ENCODE results near the gene RRM2.
"Not testable (repeated sequence)": the region's sequence is repeated elsewhere in the genome, so short reads cannot be mapped to it uniquely, and the experiment has no call there.

RRM2 gene

DNA sequence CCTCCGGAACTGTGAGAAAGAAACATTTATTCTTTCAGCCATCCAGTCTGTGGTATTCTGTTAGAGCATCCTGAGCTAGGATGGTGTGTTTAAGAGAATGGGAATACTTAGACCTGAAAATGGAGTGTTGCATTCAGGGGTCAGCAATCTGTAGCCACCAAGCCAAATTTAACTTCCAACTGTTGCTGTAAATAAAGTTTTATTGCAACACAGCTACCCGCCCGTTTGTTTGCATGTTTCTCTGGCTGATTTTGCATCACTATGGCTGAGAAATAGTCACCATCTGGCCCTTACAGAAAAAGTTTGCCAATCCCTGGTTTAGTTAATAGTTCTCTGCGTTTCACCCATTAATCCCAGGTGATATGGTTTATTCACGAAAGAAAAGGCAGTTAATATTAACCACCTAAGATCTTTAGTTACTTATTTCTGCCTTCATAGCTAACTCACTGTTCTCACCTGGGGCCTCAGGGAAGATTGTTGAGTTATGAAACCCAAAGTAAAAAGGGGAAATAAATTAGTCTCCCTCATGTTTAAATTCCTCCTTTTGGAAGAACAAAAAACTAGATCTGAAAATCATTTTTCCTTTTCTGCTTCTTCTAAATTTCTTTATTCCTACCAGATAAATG lies 32.9 kb upstream of the RRM2 start:
- no peak overlapping the region for H3K4me2 ChIP-seq (ENCODE audit: insufficient read depth, low read length)
- H3K27ac ChIP-seq (ENCODE audit: low read length), result no peak overlapping the region
- TF ChIP-seq, protein P1, sequence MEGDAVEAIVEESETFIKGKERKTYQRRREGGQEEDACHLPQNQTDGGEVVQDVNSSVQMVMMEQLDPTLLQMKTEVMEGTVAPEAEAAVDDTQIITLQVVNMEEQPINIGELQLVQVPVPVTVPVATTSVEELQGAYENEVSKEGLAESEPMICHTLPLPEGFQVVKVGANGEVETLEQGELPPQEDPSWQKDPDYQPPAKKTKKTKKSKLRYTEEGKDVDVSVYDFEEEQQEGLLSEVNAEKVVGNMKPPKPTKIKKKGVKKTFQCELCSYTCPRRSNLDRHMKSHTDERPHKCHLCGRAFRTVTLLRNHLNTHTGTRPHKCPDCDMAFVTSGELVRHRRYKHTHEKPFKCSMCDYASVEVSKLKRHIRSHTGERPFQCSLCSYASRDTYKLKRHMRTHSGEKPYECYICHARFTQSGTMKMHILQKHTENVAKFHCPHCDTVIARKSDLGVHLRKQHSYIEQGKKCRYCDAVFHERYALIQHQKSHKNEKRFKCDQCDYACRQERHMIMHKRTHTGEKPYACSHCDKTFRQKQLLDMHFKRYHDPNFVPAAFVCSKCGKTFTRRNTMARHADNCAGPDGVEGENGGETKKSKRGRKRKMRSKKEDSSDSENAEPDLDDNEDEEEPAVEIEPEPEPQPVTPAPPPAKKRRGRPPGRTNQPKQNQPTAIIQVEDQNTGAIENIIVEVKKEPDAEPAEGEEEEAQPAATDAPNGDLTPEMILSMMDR (IDR thresholded peaks at IDR 0.05; ENCODE audit: borderline replicate concordance, extremely low read depth, low read length, poor library complexity, severe bottlenecking), result no peak
- TF ChIP-seq EZH2 (IDR thresholded peaks at IDR 0.05; ENCODE audit: borderline replicate concordance, low read depth, low read length, severe bottlenecking), result no peak
- ATAC-seq (ENCODE audit: insufficient read depth, low read depth) (no peak), DNase-seq (no peak)
- H3K4me3 ChIP-seq (ENCODE audit: low read depth in 1 of 2, low read length in 2 of 2), result no peak overlapping the region
- no peaks in the 10 kb centered on the region for H4K20me1 ChIP-seq (ENCODE audit: insufficient read depth, low read length)
- H3K9ac ChIP-seq (ENCODE audit: low read depth, low read length), result no peak overlapping the region
- no peaks in the 10 kb centered on the region for H3K36me3 ChIP-seq (ENCODE audit: insufficient read depth, low read length)
- no peaks in the 10 kb centered on the region for H3K4me1 ChIP-seq (ENCODE audit: insufficient read depth, low read length)
- no peaks in the 10 kb centered on the region for H3K79me2 ChIP-seq (ENCODE audit: insufficient read depth, low read length)
- no peak overlapping the region for H2AFZ ChIP-seq (ENCODE audit: low read depth, low read length)
- H3K27me3 ChIP-seq (ENCODE audit: insufficient read depth, low read length, poor library complexity), result no peaks in the 10 kb centered on the region
- no peaks in the 10 kb centered on the region for H3K9me3 ChIP-seq (ENCODE audit: insufficient read depth, low read length, severe bottlenecking)

DNA sequence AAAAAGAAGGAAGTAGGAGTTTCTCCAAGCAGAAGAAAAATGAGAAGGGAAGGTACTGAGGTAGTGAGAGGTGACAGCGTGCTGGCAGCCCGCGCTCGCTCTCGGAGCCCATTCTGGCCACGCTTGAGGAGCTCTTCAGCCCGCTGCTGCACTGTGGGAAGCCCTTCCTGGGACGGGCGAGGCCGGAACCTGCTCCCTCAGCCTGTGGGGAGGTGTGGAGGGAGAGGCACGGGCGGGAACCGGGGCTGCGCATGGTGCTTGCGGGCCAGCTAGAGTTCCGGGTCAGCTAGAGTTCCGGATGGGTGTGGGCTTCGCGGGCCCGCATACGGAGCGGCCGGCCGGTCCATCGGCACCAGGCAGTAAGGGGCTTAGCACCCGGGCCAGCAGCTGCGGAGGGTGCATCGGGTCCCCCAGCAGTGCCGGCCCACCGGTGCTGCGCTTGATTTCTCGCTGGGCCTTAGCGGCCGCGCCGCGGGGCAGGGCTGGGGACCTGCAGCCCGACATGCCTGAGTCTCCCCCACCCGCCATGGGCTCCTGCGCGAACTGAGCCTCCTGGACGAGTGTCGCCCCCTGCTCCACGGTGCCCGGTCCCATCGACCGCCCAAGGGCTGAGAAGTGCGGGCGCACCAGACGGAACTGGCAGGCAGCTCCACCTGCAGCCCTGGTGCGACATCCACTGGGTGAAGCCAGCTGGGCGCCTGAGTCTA lies 31.2 kb upstream of the RRM2 start:
- Histone ChIP-seq H3K79me2 (ENCODE audit: insufficient read depth, low read length) (no peaks in the 10 kb centered on the region), H4K20me1 (ENCODE audit: insufficient read depth, low read length) (no peaks in the 10 kb centered on the region), H3K4me2 (ENCODE audit: insufficient read depth, low read length) (no peak overlapping the region), H3K4me3 (ENCODE audit: low read depth in 1 of 2, low read length in 2 of 2) (no peak overlapping the region), H3K4me1 (ENCODE audit: insufficient read depth, low read length) (no peaks in the 10 kb centered on the region), H3K27me3 (ENCODE audit: insufficient read depth, low read length, poor library complexity) (no peaks in the 10 kb centered on the region), H2AFZ (ENCODE audit: low read depth, low read length) (no peak overlapping the region), H3K36me3 (ENCODE audit: insufficient read depth, low read length) (no peaks in the 10 kb centered on the region), H3K9me3 (ENCODE audit: insufficient read depth, low read length, severe bottlenecking) (no peaks in the 10 kb centered on the region), H3K9ac (ENCODE audit: low read depth, low read length) (no peak overlapping the region), H3K27ac (ENCODE audit: low read length) (no peak overlapping the region)
- no peak for TF ChIP-seq EZH2 (IDR thresholded peaks at IDR 0.05; ENCODE audit: borderline replicate concordance, low read depth, low read length, severe bottlenecking)
- TF ChIP-seq, protein P1 (IDR thresholded peaks at IDR 0.05; ENCODE audit: borderline replicate concordance, extremely low read depth, low read length, poor library complexity, severe bottlenecking), result no peak
- ATAC-seq (ENCODE audit: insufficient read depth, low read depth) (no peak), DNase-seq (no peak)

DNA sequence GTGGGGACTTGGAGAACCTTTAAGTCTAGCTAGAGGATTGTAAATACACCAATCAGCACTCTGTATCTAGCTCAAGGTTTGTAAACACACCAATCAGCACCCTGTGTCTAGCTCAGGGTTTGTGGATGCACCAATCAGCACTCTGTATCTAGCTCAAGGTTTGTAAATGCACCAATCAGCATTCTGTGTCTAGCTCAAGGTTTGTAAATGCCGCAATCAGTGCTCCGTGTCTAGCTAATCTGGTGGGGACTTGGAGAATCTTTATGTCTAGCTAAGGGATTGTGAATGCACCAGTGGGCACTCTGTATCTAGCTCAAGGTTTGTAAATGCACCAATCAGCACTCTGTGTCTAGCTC lies 30.7 kb upstream of the RRM2 start:
- not testable (repeated sequence) for H3K4me3 ChIP-seq (ENCODE audit: low read depth in 1 of 2, low read length in 2 of 2); ATAC-seq (ENCODE audit: insufficient read depth, low read depth); H2AFZ ChIP-seq (ENCODE audit: low read depth, low read length); H3K27ac ChIP-seq (ENCODE audit: low read length); H3K4me1 ChIP-seq (ENCODE audit: insufficient read depth, low read length); H3K36me3 ChIP-seq (ENCODE audit: insufficient read depth, low read length); H3K9me3 ChIP-seq (ENCODE audit: insufficient read depth, low read length, severe bottlenecking); DNase-seq; H3K27me3 ChIP-seq (ENCODE audit: insufficient read depth, low read length, poor library complexity); H4K20me1 ChIP-seq (ENCODE audit: insufficient read depth, low read length); H3K9ac ChIP-seq (ENCODE audit: low read depth, low read length); H3K4me2 ChIP-seq (ENCODE audit: insufficient read depth, low read length); H3K79me2 ChIP-seq (ENCODE audit: insufficient read depth, low read length)

DNA sequence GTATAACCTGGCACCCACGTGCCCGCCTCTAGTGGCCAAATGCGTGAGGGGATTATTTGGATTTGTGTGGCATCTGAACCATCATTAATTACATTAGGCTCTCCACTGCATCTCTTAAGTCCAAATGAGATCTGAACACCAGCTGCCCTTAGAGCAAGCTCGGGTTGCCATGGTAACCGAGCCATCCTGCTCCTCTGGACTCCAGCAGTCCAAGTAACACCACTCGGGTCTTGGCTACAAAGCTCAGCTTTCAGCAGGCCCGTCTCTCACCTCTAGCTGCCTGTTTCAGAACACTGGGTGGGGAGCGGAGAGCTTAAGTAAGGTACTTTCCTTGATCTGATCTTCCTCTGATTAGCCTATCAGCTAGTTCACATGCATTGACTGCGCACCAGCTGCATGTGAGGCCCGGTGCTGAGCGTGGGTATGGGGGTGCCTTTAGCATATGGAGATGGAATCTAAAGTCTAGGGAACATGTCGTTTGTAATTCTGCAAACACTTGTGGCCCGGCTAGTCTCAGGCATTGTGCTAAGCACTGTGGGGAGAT lies 28.2 kb upstream of the RRM2 start:
- Histone ChIP-seq H4K20me1 (ENCODE audit: insufficient read depth, low read length) (no peaks in the 10 kb centered on the region), H3K4me1 (ENCODE audit: insufficient read depth, low read length) (no peaks in the 10 kb centered on the region), H3K27me3 (ENCODE audit: insufficient read depth, low read length, poor library complexity) (no peaks in the 10 kb centered on the region), H3K36me3 (ENCODE audit: insufficient read depth, low read length) (no peaks in the 10 kb centered on the region), H3K4me2 (ENCODE audit: insufficient read depth, low read length) (no peak overlapping the region), H3K4me3 (ENCODE audit: low read depth in 1 of 2, low read length in 2 of 2) (no peak overlapping the region), H2AFZ (ENCODE audit: low read depth, low read length) (no peak overlapping the region), H3K27ac (ENCODE audit: low read length) (no peak overlapping the region), H3K79me2 (ENCODE audit: insufficient read depth, low read length) (no peaks in the 10 kb centered on the region), H3K9ac (ENCODE audit: low read depth, low read length) (no peak overlapping the region), H3K9me3 (ENCODE audit: insufficient read depth, low read length, severe bottlenecking) (no peaks in the 10 kb centered on the region)
- no peak for DNase-seq
- TF ChIP-seq EZH2 (IDR thresholded peaks at IDR 0.05; ENCODE audit: borderline replicate concordance, low read depth, low read length, severe bottlenecking), result no peak
- TF ChIP-seq, protein P1 (IDR thresholded peaks at IDR 0.05; ENCODE audit: borderline replicate concordance, extremely low read depth, low read length, poor library complexity, severe bottlenecking), result no peak
- ATAC-seq (ENCODE audit: insufficient read depth, low read depth), result no peak
